ENCODE results near the gene PRKD3. TPM values are rescaled to one million over a fixed set of nuclear protein-coding genes. Genes with fewer than 3 reads are reported as not detected.

Gene PRKD3
- polyA plus RNA-seq, 4 donors = 4.3 to 15.5 (median 6.5) TPM

- peaks cover 5 to 14% (median 13%) of the 10 kb centered on the region in 3 donors for H3K36me3 ChIP-seq (ENCODE audit: control insufficient read depth in 3 of 3, insufficient read depth in 2 of 3, low read depth in 1 of 3, low read length in 3 of 3)
- H3K27me3 ChIP-seq (ENCODE audit: control insufficient read depth in 3 of 3, insufficient read depth in 3 of 3, low read length in 3 of 3) = no peaks in the 10 kb centered on the region
- H3K4me3 ChIP-seq (ENCODE audit: low read depth in 1 of 3, low read length in 3 of 3) = no peak overlapping the region
- no peaks in the 10 kb centered on the region for H3K4me1 ChIP-seq (ENCODE audit: control insufficient read depth in 3 of 3, insufficient read depth in 2 of 3, low read depth in 1 of 3, low read length in 2 of 3)
- H3K27ac ChIP-seq (ENCODE audit: low read depth in 1 of 3, low read length in 2 of 3) = no peak overlapping the region
- WGBS, 3 donors = 84 to 89% (median 88%) methylated on average over 2 of the region's 2 CpGs
- DNase-seq = no peak
- H3K9me3 ChIP-seq (ENCODE audit: control insufficient read depth in 2 of 2, insufficient read depth in 1 of 2, low read depth in 1 of 2, low read length in 1 of 2) = no peaks in the 10 kb centered on the region
- FAIRE-seq = no peak
Measured at GRCh38 chr2:37276291-37276690, 48.3 kb downstream of the PRKD3 start.

Other genes with a start within 250 kb of the PRKD3 start
- 10 to 100 TPM in 2 of 4 donors, 1 to 10 TPM in 2; 6.2 to 18.3 (median 10.5) TPM for gene HEATR5B, start 240.5 kb downstream of the PRKD3 start, polyA plus RNA-seq
- gene GPATCH11, start 240.3 kb downstream of the PRKD3 start, polyA plus RNA-seq = 1 to 10 TPM; 3.1 to 6.0 (median 5.5) TPM
- gene EIF2AK2, start 167.9 kb downstream of the PRKD3 start, polyA plus RNA-seq = 10 to 100 TPM in 2 of 4 donors, 1 to 10 TPM in 2; 4.3 to 27.7 (median 8.3) TPM
- gene SULT6B1, start 136.2 kb downstream of the PRKD3 start, polyA plus RNA-seq = not detected
- gene CEBPZOS, start 128.3 kb downstream of the PRKD3 start, polyA plus RNA-seq = 10 to 100 TPM; 25.9 to 54.6 (median 45.5) TPM
- gene CEBPZ, start 93.2 kb downstream of the PRKD3 start, polyA plus RNA-seq = 10 to 100 TPM; 46.9 to 55.4 (median 51.6) TPM
- gene NDUFAF7, start 93.2 kb downstream of the PRKD3 start, polyA plus RNA-seq = 10 to 100 TPM in 3 of 4 donors, 1 to 10 TPM in 1; 9.0 to 15.7 (median 10.8) TPM
- 10 to 100 TPM in 1 of 4 donors, 1 to 10 TPM in 2, under 1 TPM in 1; 0.67 to 10.1 (median 2.3) TPM for gene QPCT, start 19.8 kb upstream of the PRKD3 start, polyA plus RNA-seq